Natural killer cell treated with Interleukin-12 subunit alpha and Interleukin-12 subunit beta and Interleukin-15 and Interleukin-18, amount 100 ng/mL, for 72 hours (primary cell): ENCODE measurements around the gene LDB1. TPM values are rescaled to one million over a fixed set of nuclear protein-coding genes. Genes with fewer than 3 reads are reported as not detected.

Experiments used
- ATAC-seq, 2 donors: fragments of 150-1000 bp; cut with Tn5 transposase in 1 of 2; sonication (Bioruptor Pico), chemical (Tn5 transposase) in 1 of 2; 2 replicates each; pipeline ENCODE4 v1.10.0; 2021
- DNase-seq: peaks from one replicate; pipeline ENCODE4 v3.0.0; 2022; ENCODE audit warnings: low spot score
- H3K27ac Mint-ChIP-seq, 2 donors: 1 replicate in 1 of 2; 2 replicates in 1 of 2; pipeline ENCODE4 v1.8.0; 2022; ENCODE audit warnings: mixed read lengths in 2 of 2, mild to moderate bottlenecking in 1 of 2, moderate library complexity in 1 of 2
- H3K27me3 Mint-ChIP-seq, 2 donors: 1 replicate in 1 of 2; 2 replicates in 1 of 2; pipeline ENCODE4 v1.8.0; 2022; ENCODE audit warnings: mixed read lengths in 2 of 2
- H3K36me3 Mint-ChIP-seq: one replicate; pipeline ENCODE4 v1.8.0; 2022; ENCODE audit warnings: mixed read lengths
- H3K4me1 Mint-ChIP-seq, 2 donors: 1 replicate in 1 of 2; 2 replicates in 1 of 2; pipeline ENCODE4 v1.8.0; 2022; ENCODE audit warnings: low read depth in 2 of 2, mixed read lengths in 2 of 2, mild to moderate bottlenecking in 1 of 2
- H3K4me3 Mint-ChIP-seq: one replicate; pipeline ENCODE4 v1.8.0; 2022; ENCODE audit warnings: mixed read lengths
- H3K9me3 Mint-ChIP-seq: 2 replicates; pipeline ENCODE4 v1.8.0; 2022; ENCODE audit warnings: mixed read lengths
- total RNA-seq, 2 donors: library from RNA; stranded (reverse); gene quantifications; one replicate each; pipeline ENCODE4 v1.2.3, GENCODE V29; 2022

The LDB1 gene
- total RNA-seq, 2 donors from 2014 or later, result 61.8 to 87.9 TPM

- Mint-ChIP-seq H3K36me3 (no peaks in the 10 kb centered on the region), H3K9me3 (no peaks in the 10 kb centered on the region), H3K27ac (no peak overlapping the region), H3K27me3 (no peaks in the 10 kb centered on the region), H3K4me3 (no peak overlapping the region), H3K4me1 (peaks cover 0 to 9% of the 10 kb centered on the region in 2 donors)
- DNase-seq, result peak; percentile 77
- peak; percentile 78 to 83 for ATAC-seq
These were observed 47.3 kb downstream of the LDB1 start for GRCh38 chr10:102072673-102073527.

GRCh38 chr10:102069071-102069470 is 51.1 kb downstream of the LDB1 start:
- H3K27ac Mint-ChIP-seq, result no peak overlapping the region
- ATAC-seq, result no peak
- DNase-seq, result no peak
- no peaks in the 10 kb centered on the region for H3K27me3 Mint-ChIP-seq
- no peaks in the 10 kb centered on the region for H3K36me3 Mint-ChIP-seq
- H3K9me3 Mint-ChIP-seq, result no peaks in the 10 kb centered on the region
- peaks cover 12 to 28% of the 10 kb centered on the region in 2 donors for H3K4me1 Mint-ChIP-seq
- H3K4me3 Mint-ChIP-seq, result no peak overlapping the region

GRCh38 chr10:102068216-102068615 is 52.0 kb downstream of the LDB1 start:
- H3K4me1 Mint-ChIP-seq, result peaks cover 16 to 30% of the 10 kb centered on the region in 2 donors
- no peak overlapping the region for H3K27ac Mint-ChIP-seq
- no peak overlapping the region for H3K4me3 Mint-ChIP-seq
- H3K36me3 Mint-ChIP-seq, result no peaks in the 10 kb centered on the region
- no peak for DNase-seq
- H3K27me3 Mint-ChIP-seq, result no peaks in the 10 kb centered on the region
- no peak for ATAC-seq
- no peaks in the 10 kb centered on the region for H3K9me3 Mint-ChIP-seq

GRCh38 chr10:102067091-102067916 is 52.9 kb downstream of the LDB1 start:
- Mint-ChIP-seq H3K4me3 (no peak overlapping the region), H3K36me3 (no peaks in the 10 kb centered on the region), H3K4me1 (peaks cover 16 to 28% of the 10 kb centered on the region in 2 donors), H3K27me3 (no peaks in the 10 kb centered on the region), H3K9me3 (no peaks in the 10 kb centered on the region), H3K27ac (peak overlapping the region in 1 of 2 donors; percentile 67)
- ATAC-seq, result no peak
- no peak for DNase-seq

- Mint-ChIP-seq H3K36me3 (no peaks in the 10 kb centered on the region), H3K4me3 (peak overlapping the region; percentile 91), H3K9me3 (no peaks in the 10 kb centered on the region), H3K27me3 (no peaks in the 10 kb centered on the region), H3K27ac (peak overlapping the region; percentile 82 to 86), H3K4me1 (peaks cover 16 to 28% of the 10 kb centered on the region in 2 donors)
- ATAC-seq (no peak), DNase-seq (no peak)
These were observed 53.6 kb downstream of the LDB1 start for GRCh38 chr10:102066399-102067088.

- no peaks in the 10 kb centered on the region for H3K27me3 Mint-ChIP-seq
- DNase-seq, result no peak
These were observed 54.4 kb downstream of the LDB1 start for GRCh38 chr10:102065561-102066398.

GRCh38 chr10:102064868-102065560 is 55.2 kb downstream of the LDB1 start, which contains the start of gene HPS6:
Gene HPS6, plus strand, starts transcription at chr10:102065349. Its CDS starts 126 bp downstream, at chr10:102065475.
- Mint-ChIP-seq H3K9me3 (no peaks in the 10 kb centered on the region), H3K27ac (peak within 1 kb of the TSS; percentile 90 to 95), H3K27me3 (no peaks in the 10 kb centered on the region), H3K4me3 (peak within 1 kb of the TSS; percentile 91), H3K4me1 (peaks cover 16 to 25% of the 10 kb centered on the region in 2 donors), H3K36me3 (no peaks in the 10 kb centered on the region)
- DNase-seq, result peak; percentile 95
- ATAC-seq, result peak; percentile 98 to 99

More at GRCh38 chr10:102065561-102066398, 54.4 kb downstream of the LDB1 start:
- peaks cover 16 to 28% of the 10 kb centered on the region in 2 donors for H3K4me1 Mint-ChIP-seq
- H3K27ac Mint-ChIP-seq, result peak overlapping the region; percentile 82 to 86
- peak overlapping the region; percentile 91 for H3K4me3 Mint-ChIP-seq
- no peaks in the 10 kb centered on the region for H3K36me3 Mint-ChIP-seq
- no peaks in the 10 kb centered on the region for H3K9me3 Mint-ChIP-seq
- ATAC-seq, result peak; percentile 37 to 48

GRCh38 chr10:102064503-102064867 is 55.7 kb downstream of the LDB1 start:
- Mint-ChIP-seq H3K4me3 (peak overlapping the region; percentile 91), H3K27me3 (no peaks in the 10 kb centered on the region), H3K4me1 (peaks cover 16 to 25% of the 10 kb centered on the region in 2 donors), H3K27ac (peak overlapping the region; percentile 90 to 95), H3K36me3 (no peaks in the 10 kb centered on the region), H3K9me3 (no peaks in the 10 kb centered on the region)
- ATAC-seq, result no peak
- no peak for DNase-seq

- H3K27ac Mint-ChIP-seq, result no peak overlapping the region
- no peaks in the 10 kb centered on the region for H3K9me3 Mint-ChIP-seq
- DNase-seq (no peak), ATAC-seq (no peak)
- H3K4me3 Mint-ChIP-seq, result no peak overlapping the region
- H3K27me3 Mint-ChIP-seq, result no peaks in the 10 kb centered on the region
- no peaks in the 10 kb centered on the region for H3K36me3 Mint-ChIP-seq
- H3K4me1 Mint-ChIP-seq, result peaks cover 17 to 18% of the 10 kb centered on the region in 2 donors
These were observed 60.2 kb downstream of the LDB1 start for GRCh38 chr10:102059987-102060386.

Other genes with a start within 250 kb of the LDB1 start
- 10 to 100 TPM; 36.5 to 39.3 TPM for gene ARMH3, start 64.2 kb downstream of the LDB1 start, total RNA-seq
- gene HPS6, start 55.0 kb downstream of the LDB1 start, total RNA-seq, result 10 to 100 TPM; 25.0 to 28.6 TPM
- gene PPRC1, start 12.7 kb upstream of the LDB1 start, total RNA-seq, result 100 to 1,000 TPM in 1 of 2 donors, 10 to 100 TPM in 1; 56.3 to 134 TPM
- 100 to 1,000 TPM in 1 of 2 donors, 10 to 100 TPM in 1; 98.9 to 172 TPM for gene NOLC1, start 32.0 kb upstream of the LDB1 start, total RNA-seq
- not detected for gene ELOVL3, start 105.9 kb upstream of the LDB1 start, total RNA-seq
- not detected for gene PITX3, start 121.1 kb upstream of the LDB1 start, total RNA-seq
- gene GBF1, start 125.2 kb upstream of the LDB1 start, total RNA-seq, result 10 to 100 TPM; 63.2 to 65.3 TPM